Fibroblast of lung (primary cell): ENCODE data around the gene FBXL17. TPM values are rescaled to one million over a fixed set of nuclear protein-coding genes. Genes with fewer than 3 reads are reported as not detected.

ENCODE experiments used
- DNase-seq, 2 donors: peaks; one replicate each; pipeline versions ENCODE4 v3.0.0 to v3.0.0-alpha.2; 2010; ENCODE audit warnings: low read depth in 2 of 2
- H2AFZ ChIP-seq: 2 replicates; pipeline ENCODE4 v1.5.1; 2012; ENCODE audit warnings: low read length, control low read depth, inconsistent platforms
- H3K27ac ChIP-seq: 2 replicates; pipeline ENCODE4 v1.5.1; 2011; ENCODE audit warnings: low read length, control low read depth; ENCODE audit not compliant: insufficient read depth
- H3K27me3 ChIP-seq: 2 replicates; pipeline ENCODE4 v1.5.1; 2011; ENCODE audit warnings: mild to moderate bottlenecking, low read length; ENCODE audit not compliant: control insufficient read depth, insufficient read depth
- H3K36me3 ChIP-seq: 2 replicates; pipeline ENCODE4 v1.5.1; 2011; ENCODE audit warnings: low read length; ENCODE audit not compliant: control insufficient read depth, insufficient read depth
- H3K4me1 ChIP-seq: 2 replicates; pipeline ENCODE4 v1.5.1; 2011; ENCODE audit warnings: low read length; ENCODE audit not compliant: control insufficient read depth, insufficient read depth; ENCODE audit errors: extremely low read depth
- H3K4me2 ChIP-seq: 2 replicates; pipeline ENCODE4 v1.5.1; 2011; ENCODE audit warnings: low read length, control low read depth; ENCODE audit not compliant: insufficient read depth; ENCODE audit errors: extremely low read depth
- H3K4me3 ChIP-seq, 4 experiments: fragments of 200-600 bp in 1 of 4; sonication (generic) in 1 of 4; replicated peaks in 1 of 4; 2 replicates each; pipeline ENCODE4 v1.5.1; 2011 to 2016; ENCODE audit warnings: low read length in 4 of 4, low read depth in 3 of 4, mild to moderate bottlenecking in 3 of 4, control low read depth in 2 of 4, inconsistent platforms in 1 of 4, mixed read lengths in 1 of 4; ENCODE audit not compliant: insufficient read depth in 1 of 4; ENCODE audit errors: control extremely low read depth in 1 of 4
- H3K79me2 ChIP-seq: 2 replicates; pipeline ENCODE4 v1.5.1; 2012; ENCODE audit warnings: mild to moderate bottlenecking, low read length, inconsistent platforms; ENCODE audit not compliant: control insufficient read depth, insufficient read depth
- H3K9ac ChIP-seq: 2 replicates; pipeline ENCODE4 v1.5.1; 2011; ENCODE audit warnings: mild to moderate bottlenecking, low read length, control low read depth; ENCODE audit not compliant: insufficient read depth
- H3K9me3 ChIP-seq: 2 replicates; pipeline ENCODE4 v1.5.1; 2012; ENCODE audit warnings: low read depth, low read length; ENCODE audit not compliant: control insufficient read depth, insufficient read depth
- H4K20me1 ChIP-seq: 2 replicates; pipeline ENCODE4 v1.5.1; 2011; ENCODE audit warnings: low read length; ENCODE audit not compliant: control insufficient read depth, insufficient read depth; ENCODE audit errors: extremely low read depth
- EZH2 ChIP-seq: IDR thresholded peaks from 2 replicates; pipeline ENCODE4 v1.5.1; 2012; ENCODE audit warnings: low read length, control low read depth, mild to moderate bottlenecking; ENCODE audit errors: missing control alignments
- polyA plus RNA-seq, 2 donors: library from polyadenylated mRNA; depleted of rRNA in 1 of 2; stranded (reverse) in 1 of 2; unstranded in 1 of 2; fragments of >200 nt; gene quantifications; 2 replicates each; pipeline ENCODE4 v1.2.1, GENCODE V29; 2011 to 2012; ENCODE audit warnings: missing spikeins in 1 of 2
- total RNA-seq: library from RNA; depleted of rRNA; stranded (reverse); fragments of >200 nt; gene quantifications from 2 replicates; pipeline ENCODE4 v1.2.1, GENCODE V29; 2014
- TF ChIP-seq, protein P1 (sequence below), 2 donors: IDR thresholded peaks in 1 of 2; conservative IDR thresholded peaks in 1 of 2; 1 replicate in 1 of 2; 2 replicates in 1 of 2; pipeline ENCODE4 v1.5.1; 2011 to 2012; ENCODE audit warnings: low read length in 2 of 2, control low read depth in 1 of 2, inconsistent platforms in 1 of 2, low read depth in 1 of 2, mild to moderate bottlenecking in 1 of 2

Gene FBXL17
- total and polyA plus RNA-seq, 2 donors (not counting 1 experiment from before 2014, with no cell fraction given): 7.1 to 8.3 TPM

GRCh38 chr5:108418197-108418596 is 36.3 kb upstream of the FBXL17 start:
- no peak for DNase-seq
- H3K27ac ChIP-seq: no peak overlapping the region
- H3K9ac ChIP-seq: no peak overlapping the region

GRCh38 chr5:108417166-108417670 is 35.3 kb upstream of the FBXL17 start:
- DNase-seq: no peak
- Histone ChIP-seq H3K27ac (no peak overlapping the region), H3K27me3 (no peaks in the 10 kb centered on the region), H3K9ac (no peak overlapping the region), H4K20me1 (no peaks in the 10 kb centered on the region), H3K9me3 (no peaks in the 10 kb centered on the region), H3K36me3 (no peaks in the 10 kb centered on the region), H2AFZ (no peak overlapping the region), H3K4me3 (no peak overlapping the region), H3K79me2 (no peaks in the 10 kb centered on the region), H3K4me2 (no peak overlapping the region), H3K4me1 (no peaks in the 10 kb centered on the region)
- TF ChIP-seq EZH2: no peak
- TF ChIP-seq, protein P1, sequence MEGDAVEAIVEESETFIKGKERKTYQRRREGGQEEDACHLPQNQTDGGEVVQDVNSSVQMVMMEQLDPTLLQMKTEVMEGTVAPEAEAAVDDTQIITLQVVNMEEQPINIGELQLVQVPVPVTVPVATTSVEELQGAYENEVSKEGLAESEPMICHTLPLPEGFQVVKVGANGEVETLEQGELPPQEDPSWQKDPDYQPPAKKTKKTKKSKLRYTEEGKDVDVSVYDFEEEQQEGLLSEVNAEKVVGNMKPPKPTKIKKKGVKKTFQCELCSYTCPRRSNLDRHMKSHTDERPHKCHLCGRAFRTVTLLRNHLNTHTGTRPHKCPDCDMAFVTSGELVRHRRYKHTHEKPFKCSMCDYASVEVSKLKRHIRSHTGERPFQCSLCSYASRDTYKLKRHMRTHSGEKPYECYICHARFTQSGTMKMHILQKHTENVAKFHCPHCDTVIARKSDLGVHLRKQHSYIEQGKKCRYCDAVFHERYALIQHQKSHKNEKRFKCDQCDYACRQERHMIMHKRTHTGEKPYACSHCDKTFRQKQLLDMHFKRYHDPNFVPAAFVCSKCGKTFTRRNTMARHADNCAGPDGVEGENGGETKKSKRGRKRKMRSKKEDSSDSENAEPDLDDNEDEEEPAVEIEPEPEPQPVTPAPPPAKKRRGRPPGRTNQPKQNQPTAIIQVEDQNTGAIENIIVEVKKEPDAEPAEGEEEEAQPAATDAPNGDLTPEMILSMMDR (conservative IDR thresholded peaks at IDR 0.05 in 1 of 2, IDR thresholded peaks at IDR 0.05 in 1 of 2; ENCODE audit: low read depth in 1 of 2, low read length in 2 of 2): no peak

More at GRCh38 chr5:108418197-108418596, 36.3 kb upstream of the FBXL17 start:
- H2AFZ ChIP-seq: no peak overlapping the region
- H3K4me3 ChIP-seq: no peak overlapping the region
- no peak for TF ChIP-seq EZH2
- TF ChIP-seq, protein P1 (conservative IDR thresholded peaks at IDR 0.05 in 1 of 2, IDR thresholded peaks at IDR 0.05 in 1 of 2; ENCODE audit: low read depth in 1 of 2, low read length in 2 of 2): no peak
- no peaks in the 10 kb centered on the region for H3K9me3 ChIP-seq
- H4K20me1 ChIP-seq: no peaks in the 10 kb centered on the region
- no peak overlapping the region for H3K4me2 ChIP-seq
- H3K36me3 ChIP-seq: no peaks in the 10 kb centered on the region
- no peaks in the 10 kb centered on the region for H3K27me3 ChIP-seq
- no peaks in the 10 kb centered on the region for H3K4me1 ChIP-seq
- no peaks in the 10 kb centered on the region for H3K79me2 ChIP-seq

DNA sequence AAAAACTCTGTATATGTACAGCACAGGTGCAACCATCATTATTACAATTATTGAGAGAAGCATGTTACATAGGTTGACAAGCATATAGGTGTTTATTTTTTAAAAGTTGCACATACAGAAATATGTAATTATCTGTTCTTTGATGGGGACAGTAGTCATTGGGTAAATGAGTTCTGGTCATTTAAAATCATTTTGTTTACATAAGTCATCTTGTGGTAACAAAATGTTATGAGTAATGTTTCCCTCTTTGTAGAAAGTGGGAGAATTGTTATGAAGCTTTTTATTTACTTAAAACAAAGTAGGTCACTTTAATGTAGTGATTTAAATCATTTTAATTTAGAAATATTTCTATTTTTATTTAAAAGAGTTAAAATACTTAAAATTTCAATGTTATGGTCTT is 33.8 kb upstream of the FBXL17 start:
- H3K4me2 ChIP-seq: no peak overlapping the region
- H4K20me1 ChIP-seq: no peaks in the 10 kb centered on the region
- DNase-seq: no peak
- no peak overlapping the region for H3K27ac ChIP-seq
- no peaks in the 10 kb centered on the region for H3K4me1 ChIP-seq
- H3K27me3 ChIP-seq: no peaks in the 10 kb centered on the region
- H3K9ac ChIP-seq: no peak overlapping the region
- H2AFZ ChIP-seq: no peak overlapping the region
- no peaks in the 10 kb centered on the region for H3K79me2 ChIP-seq
- no peaks in the 10 kb centered on the region for H3K36me3 ChIP-seq
- no peak overlapping the region for H3K4me3 ChIP-seq
- TF ChIP-seq, protein P1 (conservative IDR thresholded peaks at IDR 0.05 in 1 of 2, IDR thresholded peaks at IDR 0.05 in 1 of 2; ENCODE audit: low read depth in 1 of 2, low read length in 2 of 2): no peak
- TF ChIP-seq EZH2: no peak
- no peaks in the 10 kb centered on the region for H3K9me3 ChIP-seq
